Vagina (tissue), 2 donors: ENCODE results near the gene IL20.

Source experiments
- CTCF ChIP-seq, 3 experiments: fragments of 450-650 bp in 2 of 3; fragments of 200-600 bp in 1 of 3; sonication (generic) in 1 of 3; IDR thresholded peaks; one replicate each; pipeline ENCODE4 v1.5.1; 2017 to 2019; ENCODE audit warnings: antibody characterized with exemption in 3 of 3, mild to moderate bottlenecking in 2 of 3, moderate library complexity in 2 of 3
- POLR2A ChIP-seq, 2 donors: fragments of 450-650 bp; IDR thresholded peaks; one replicate each; pipeline ENCODE4 v1.6.1; 2017; ENCODE audit warnings: antibody characterized with exemption in 2 of 2, mild to moderate bottlenecking in 2 of 2, moderate library complexity in 2 of 2
- POLR2AphosphoS5 ChIP-seq, 2 donors: sonication (generic); formaldehyde crosslinking; IDR thresholded peaks; one replicate each; pipeline ENCODE4 v1.9.0; 2017; ENCODE audit warnings: antibody characterized with exemption in 2 of 2, mild to moderate bottlenecking in 2 of 2, low read depth in 1 of 2; ENCODE audit not compliant: insufficient read depth in 1 of 2

DNA sequence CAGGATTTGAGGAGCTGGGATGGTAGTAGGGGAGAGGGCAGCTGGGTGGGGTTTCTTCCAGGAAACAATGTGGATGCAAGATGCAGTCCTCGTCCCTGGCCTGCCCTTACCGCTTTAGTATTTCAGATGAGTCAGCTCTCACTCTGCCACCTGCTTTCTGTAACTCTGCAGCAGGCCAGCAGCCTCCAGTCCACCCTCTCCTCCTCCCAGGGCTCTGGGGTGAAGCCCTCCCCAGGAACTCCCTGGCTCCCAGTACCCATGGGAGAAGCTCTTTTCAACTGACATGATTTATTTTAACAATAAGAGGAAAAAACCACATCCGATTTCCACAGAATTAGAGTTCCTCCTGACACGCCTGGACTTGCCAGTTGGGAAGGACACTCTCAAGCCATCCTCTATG lies 39.0 kb upstream of the IL20 start:
- TF ChIP-seq CTCF (IDR thresholded peaks at IDR 0.05): no peak
- TF ChIP-seq POLR2A (IDR thresholded peaks at IDR 0.05): no peak
- TF ChIP-seq POLR2AphosphoS5 (IDR thresholded peaks at IDR 0.05; ENCODE audit: insufficient read depth in 1 of 2, low read depth in 1 of 2): no peak
